ENCODE measurements around the gene AHI1.

AHI1 gene

DNA sequence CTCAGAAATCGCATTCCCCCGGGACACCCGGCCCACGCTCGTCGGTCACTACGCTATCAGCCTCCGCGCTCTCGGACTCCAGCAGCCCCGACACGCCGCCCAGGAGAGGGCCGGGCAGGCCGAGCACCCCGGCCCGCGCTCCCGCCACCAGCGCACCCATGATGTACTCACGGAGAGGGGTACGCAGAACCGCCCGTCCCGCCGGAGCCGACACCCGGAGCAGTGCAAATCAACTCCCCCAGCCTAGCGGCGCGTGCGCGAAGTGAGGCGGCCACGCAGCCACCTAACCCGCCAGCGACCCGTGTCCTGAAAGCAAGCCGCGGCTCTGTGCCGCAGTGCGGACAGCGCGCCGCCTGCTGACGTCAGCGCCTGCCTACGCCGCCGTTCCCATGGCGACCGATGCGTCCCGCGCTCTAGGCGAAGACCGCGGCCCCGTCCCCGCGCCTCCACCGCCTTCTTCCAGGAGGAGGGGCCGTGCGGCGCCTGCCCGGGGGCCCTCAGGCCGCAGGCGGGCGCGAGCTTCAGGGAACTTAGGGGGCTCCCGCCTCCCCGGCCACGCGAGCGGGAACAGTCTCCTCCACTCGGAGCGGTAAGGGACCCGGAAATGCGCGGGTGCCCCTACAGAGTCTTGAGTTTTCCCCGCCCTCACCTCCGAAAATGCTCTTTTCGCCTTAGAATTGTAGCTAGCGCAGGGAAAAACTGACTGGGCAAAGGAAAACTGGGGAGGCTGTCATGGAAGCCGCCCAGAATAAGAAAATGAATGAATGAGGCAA lies at the start of gene AHI1:
TSS of gene AHI1 (minus strand) at position 329 of the 773 bp plus-strand sequence. CDS start 5,503 bp downstream, outside the sequence.
- intact Hi-C loops (cut with DNase I) = loop anchor here (10.0 kb wide), 1 partner anchor 727 kb away; no protein-coding TSS in a partner anchor
- DNase-seq = peak; percentile 88 to 98 (median 95)

DNA sequence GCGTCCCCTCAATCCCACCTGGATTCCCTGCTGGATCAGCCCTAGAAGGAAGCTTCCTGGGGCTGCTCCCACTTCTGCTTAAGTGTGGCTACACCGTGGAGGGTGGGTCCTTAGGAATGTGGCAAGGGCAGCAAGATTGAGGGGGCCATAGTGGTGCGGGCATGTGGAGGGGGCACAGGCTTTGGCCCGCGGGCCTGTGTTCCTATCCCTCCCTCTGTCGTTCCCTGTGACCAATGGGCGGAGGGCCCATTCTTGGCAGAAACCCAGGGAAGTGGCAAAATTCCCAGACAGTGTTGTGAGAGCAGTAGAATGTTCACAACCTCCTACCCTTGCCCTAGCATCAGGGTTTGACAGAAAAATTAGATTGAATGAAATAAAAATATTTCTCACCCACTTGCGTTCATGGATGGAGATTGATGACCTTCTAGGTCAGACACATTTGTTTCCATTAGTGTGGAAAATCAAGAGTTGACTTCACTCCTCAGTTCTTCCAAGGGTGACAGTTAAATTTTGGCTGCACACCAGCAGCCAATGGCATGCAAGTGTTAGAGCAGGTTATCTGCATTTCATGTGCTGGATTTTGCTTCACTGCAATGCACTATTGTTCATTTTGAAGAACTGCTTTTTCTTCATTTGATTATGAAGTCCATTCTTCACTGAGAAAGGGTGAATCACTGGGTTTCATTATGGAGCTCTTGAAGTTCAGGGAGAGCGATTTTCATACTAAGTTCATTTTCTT lies 49.3 kb upstream of the AHI1 start:
- intact Hi-C loops (cut with DNase I) = no loop called here
- DNase-seq = peak in 30 of 42 donors; percentile 5 to 54 (median 20)

DNA sequence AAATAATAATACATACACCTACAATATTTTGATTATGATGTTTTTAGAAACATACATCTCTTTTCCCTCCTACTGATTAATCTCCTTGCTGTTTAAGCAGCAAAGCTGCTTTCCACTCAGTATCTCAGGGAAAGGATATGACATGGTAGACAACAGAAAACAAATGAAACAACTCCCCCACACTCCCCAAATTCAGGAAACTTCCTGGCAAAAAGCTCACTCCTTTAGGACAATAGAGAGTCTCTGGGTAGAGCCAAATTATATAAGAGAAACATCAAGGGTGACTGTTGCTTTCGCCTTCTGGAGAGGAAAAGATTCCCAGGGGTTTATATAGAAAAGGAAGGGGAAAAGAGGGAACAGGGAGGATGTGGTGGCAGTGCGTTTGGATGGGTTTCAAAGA lies 48.7 kb upstream of the AHI1 start:
- no peak for DNase-seq
- intact Hi-C loops (cut with DNase I) = no loop called here

DNA sequence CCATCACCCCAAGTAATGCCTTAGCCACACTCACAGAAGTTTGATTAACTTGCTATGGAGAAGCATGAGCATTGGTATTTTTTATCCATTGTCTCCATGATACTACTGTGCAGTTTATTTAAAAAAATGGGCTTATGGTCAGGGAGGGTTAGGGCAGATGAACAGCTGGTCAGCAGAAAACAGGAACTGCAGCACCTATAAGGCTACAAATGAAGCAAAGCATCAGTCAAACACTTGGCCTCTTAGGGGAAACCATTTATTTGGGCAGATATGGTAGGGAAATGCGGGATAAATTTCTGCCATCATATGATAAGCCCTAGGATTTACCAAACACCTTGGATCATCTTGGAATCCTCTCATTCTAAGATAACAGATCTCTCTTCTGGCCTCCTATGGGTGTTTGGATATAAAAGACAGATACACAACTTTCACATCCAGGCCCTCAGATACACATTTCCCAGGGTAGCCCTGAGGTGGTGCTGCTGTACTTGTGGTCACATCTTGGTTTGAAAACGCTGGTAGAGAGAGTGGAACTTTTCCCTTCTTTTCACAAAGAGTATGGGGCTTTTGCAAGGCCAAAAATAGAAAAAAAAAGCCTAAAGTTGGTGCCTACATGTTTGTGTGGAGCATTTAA lies 42.8 kb upstream of the AHI1 start:
- DNase-seq = peak in 12 of 42 donors; percentile 5 to 42 (median 18)
- intact Hi-C loops (cut with DNase I) = no loop called here

DNA sequence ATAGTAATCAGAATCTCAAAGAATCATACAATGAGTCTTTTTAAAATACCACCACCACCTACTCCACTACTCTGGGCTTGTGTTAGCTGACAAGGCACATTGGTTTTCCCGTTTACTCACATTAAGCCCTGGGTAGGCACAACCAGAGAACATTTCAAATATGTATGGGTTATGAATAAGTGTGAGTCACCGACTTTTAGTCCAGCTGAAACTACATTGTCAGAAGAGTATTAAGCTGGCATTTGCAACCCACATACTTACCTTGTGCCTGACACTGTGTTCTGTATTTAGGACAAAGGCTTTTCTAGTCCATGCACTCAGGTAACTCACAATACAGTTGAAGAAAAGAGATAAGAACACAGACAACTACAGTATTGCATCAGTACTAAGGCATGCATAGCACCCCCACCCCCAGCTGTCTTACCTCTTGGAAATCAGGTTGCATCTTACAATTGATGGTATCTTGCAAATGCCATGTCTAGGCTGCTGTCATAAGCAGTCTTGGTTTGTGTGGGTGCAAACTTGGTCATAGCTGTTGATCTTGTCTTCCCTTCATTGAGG lies 40.3 kb upstream of the AHI1 start:
- no peak for DNase-seq
- intact Hi-C loops (cut with DNase I) = loop anchor here (10.0 kb wide), 1 partner anchor 687 kb away; no protein-coding TSS in a partner anchor

DNA sequence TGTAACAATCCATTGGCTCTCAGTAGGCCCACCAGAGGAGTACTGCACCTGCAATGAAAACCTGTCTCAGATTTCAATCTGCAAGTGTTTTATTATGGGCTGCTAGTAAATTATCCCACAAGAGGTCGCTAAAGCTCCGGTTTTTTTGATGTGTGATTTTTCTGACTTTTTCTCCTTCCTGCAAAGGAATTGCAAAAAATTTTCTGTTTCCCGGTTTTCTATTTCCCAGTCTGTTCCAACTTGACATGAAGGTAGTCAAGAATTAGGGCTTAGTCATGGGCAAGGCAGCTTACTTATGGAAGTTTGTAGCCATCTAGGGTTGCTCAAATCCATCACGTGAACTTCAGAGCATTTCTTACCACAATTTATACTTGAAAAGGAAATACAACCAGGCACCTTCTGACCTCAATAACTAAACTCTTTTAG lies 38.5 kb upstream of the AHI1 start:
- DNase-seq = peak in 14 of 42 donors; percentile 6 to 60 (median 28)
- intact Hi-C loops (cut with DNase I) = loop anchor here (10.0 kb wide), 1 partner anchor 689 kb away; no protein-coding TSS in a partner anchor

DNA sequence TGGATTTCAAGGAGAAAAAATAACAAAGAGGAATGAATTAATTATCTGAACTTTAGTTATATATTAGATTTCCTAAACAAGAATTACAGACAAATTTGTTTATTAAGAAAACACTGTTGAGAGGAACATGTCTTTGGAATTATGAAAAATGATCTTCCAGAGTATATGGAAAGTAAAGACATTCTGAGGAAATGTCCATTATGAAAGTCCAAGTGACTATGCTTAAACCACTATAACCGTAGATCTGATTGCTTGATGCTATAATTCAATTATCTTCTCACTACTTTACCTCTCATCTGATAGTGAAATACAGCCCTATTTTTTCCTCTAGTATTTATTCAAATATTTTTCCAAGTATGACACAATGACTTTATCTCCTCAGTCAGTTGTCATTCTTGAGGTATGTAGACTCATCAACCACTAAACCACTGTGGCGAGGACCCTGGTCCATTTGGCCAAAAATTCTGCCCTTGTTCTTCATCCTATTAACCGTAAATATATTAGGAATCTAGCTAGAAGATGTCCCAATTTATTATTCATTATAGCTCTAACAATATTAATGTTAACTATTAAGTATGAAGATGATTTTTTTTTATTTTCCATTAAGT lies 37.3 kb upstream of the AHI1 start:
- DNase-seq = no peak
- intact Hi-C loops (cut with DNase I) = loop anchor here (10.0 kb wide), 1 partner anchor 690 kb away; no protein-coding TSS in a partner anchor

DNA sequence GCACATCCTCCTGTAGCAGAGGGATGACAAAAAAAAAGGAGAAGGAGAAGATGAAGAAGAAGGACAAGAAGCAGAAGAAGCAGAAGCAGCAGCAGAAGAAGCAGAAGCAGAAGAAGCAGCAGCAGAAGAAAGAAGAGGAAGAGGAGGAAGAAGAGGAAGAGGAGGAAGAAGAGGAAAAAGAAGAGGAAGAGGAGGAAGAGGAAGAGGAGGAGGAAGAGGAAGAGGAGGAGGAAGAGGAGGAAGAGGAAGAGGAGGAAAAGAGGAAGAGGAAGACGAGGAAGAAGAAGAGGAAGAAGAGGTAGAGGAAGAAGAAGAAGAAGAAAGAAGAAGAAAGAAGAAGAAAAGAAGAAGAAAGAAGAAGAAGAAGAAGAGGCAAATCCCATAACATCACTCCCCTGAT lies 35.0 kb upstream of the AHI1 start:
- intact Hi-C loops (cut with DNase I) = loop anchor here (10.0 kb wide), 1 partner anchor 692 kb away; no protein-coding TSS in a partner anchor
- no peak for DNase-seq

DNA sequence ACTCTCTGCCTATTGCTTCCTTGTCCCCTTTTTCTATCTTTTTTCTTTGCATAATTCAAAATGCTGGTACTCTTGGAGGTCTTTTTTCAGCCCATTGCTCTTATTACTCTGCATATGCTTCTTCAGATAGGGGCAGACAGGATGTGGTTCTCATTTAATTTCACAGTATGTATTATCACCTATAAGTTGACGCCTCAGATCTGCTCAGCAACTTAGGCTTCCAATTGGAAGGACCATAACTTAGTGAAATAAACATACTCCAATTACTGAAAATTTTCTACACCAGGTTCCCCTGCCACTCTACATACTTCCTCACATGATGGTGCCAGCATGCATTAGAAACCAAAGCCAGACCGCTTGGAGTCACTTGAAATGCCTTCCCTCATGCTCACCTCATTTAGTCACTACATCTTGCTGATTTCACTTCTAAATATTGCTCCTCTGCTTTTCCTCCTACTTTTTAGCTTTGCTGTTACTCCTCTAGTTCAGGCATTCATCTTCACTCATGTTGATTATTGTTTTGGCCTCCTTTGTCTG lies 34.5 kb upstream of the AHI1 start:
- intact Hi-C loops (cut with DNase I) = loop anchor here (10.0 kb wide), 1 partner anchor 693 kb away; no protein-coding TSS in a partner anchor
- DNase-seq = no peak

DNA sequence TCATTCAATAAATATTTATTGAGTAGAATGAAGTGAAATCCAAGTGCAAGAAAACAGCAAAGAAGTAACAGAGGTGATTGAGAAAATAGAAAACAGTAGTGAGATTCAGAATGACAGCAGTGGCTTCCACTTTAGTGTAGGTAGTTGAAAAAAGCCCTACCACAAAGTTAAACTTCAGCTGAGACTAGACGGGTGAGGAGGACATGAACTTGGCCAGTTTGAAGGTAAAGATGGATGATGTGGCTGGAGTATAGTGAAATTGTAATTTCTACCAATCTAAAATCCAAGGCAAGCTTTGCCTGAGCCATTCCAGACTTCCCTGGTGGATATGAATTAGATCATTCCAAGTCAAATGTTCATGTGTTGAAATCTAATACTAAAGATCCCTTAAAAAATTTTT lies 32.6 kb upstream of the AHI1 start:
- intact Hi-C loops (cut with DNase I) = loop anchor here (10.0 kb wide), 1 partner anchor 695 kb away; no protein-coding TSS in a partner anchor
- no peak for DNase-seq

DNA sequence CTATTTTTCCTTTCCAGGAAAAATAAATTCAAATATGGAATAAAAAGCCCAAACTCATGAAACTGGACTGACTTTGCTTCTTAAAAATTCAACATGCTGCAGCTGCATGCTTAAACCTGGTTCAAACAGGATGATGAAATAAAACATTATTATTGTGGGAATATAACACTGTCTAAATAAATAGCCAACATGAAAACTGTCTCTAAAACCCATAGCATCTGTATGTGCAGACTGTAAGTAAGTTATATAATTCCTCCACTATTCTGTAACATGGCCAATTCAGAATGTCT lies 30.4 kb upstream of the AHI1 start:
- intact Hi-C loops (cut with DNase I) = no loop called here
- DNase-seq = no peak

DNA sequence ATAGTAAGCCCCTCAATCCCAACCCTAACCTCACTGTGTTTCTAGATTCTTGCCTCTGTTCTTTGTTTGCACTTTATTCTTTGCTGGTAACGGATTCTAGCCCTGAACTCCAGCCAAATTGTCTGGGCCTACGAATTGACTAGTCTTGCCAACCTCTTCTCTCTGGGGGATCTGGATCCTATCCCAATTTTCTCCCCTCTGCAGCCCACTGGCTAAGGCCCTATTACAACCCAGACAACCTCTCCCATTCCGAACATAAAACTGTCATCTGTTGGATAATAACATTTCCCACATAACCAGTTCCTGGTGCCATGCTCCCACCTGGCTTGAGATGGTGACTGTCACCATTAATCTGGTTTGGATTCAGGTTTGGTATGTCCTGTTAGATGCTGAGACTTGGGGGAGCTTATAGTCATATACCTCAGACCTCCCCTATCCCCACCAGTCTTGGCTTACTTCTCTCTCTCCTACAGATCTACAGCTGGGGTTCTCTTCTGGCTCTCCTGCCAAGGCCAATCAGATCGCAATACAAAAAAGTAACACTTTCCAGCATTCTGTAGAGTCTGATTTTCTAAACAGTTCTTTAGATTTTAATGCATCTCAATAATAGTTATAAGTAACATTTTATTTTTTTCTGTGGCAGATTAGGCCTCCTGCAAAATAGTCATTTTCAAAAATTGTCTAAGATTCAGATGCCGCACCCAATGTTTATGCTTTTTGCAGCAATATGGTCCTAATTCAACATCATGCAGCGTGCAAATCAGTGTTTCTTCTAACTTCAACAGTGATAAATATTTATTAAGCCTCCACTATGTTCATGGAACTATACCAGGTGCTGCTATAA lies 29.8 kb upstream of the AHI1 start:
- no peak for DNase-seq
- intact Hi-C loops (cut with DNase I) = no loop called here

DNA sequence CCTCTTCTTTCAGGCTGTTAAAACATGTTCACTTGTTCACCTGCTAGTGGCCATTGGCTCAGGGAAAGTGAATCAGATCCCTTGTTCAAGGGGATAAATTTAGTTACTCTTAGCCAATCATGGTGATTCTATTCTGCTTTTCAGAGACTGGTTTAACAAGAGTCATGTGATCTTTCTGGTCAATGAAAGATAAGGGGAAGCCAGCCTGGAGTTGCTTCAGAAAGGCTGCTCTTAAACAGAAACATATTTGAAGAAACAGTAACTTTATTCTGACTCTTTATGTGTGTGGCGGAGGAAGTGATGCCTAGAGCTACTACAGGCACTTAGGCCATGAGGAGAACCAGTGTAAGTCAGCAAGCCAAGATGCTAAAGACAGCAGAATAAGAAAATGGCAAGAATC lies 28.1 kb upstream of the AHI1 start:
- DNase-seq = no peak
- intact Hi-C loops (cut with DNase I) = no loop called here

DNA sequence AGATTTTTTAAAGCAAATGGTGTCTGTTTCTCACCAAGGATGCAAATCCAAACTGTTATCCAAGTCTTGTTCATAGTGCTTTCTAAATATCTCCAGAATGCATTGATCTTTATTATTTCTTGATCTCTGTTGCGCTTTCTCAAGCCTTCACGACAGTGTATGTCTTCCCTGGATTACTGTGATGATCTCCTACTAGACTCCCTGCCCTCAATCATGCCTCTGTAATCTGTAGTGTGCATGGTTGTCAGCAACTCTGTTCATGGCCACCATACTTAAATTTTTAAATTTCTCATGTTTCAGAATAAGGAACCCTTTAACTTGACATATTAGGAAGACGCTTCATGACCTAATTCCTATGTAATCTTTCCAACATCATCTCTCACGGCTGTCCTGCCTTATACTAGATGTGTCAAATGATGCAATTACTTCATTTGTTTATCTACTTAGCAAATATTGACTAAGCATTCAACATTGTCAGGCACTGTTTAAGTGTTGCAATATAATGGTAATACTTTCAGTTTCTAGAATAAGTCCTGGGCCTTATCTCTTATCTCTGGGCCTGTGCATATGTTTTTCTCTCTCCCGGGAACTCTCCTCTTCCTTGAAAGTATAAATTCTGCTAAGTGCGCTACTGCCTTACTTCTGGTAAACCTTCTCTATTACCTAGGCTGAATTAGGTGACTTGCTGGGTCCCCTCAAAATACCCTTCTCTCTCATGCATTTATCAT lies 25.6 kb upstream of the AHI1 start:
- intact Hi-C loops (cut with DNase I) = no loop called here
- no peak for DNase-seq

DNA sequence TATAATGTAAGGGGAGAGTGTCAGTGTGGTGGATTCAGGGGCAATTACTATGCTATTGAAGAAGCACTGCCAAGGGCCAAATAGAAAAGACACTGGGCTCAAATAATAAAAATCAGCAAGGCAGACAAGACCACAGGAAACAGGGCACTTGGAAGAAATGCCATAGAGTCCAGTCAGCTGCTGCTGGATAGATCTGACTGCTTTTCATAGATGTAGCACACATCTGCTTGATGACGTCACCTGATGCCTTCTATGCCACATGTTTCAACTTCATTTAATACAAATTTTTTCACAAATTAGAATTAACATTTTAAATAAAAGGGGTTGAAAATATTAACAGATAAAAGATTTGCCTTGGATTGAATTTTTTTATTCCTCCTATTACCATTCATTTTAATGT lies 23.9 kb upstream of the AHI1 start:
- intact Hi-C loops (cut with DNase I) = no loop called here
- no peak for DNase-seq

DNA sequence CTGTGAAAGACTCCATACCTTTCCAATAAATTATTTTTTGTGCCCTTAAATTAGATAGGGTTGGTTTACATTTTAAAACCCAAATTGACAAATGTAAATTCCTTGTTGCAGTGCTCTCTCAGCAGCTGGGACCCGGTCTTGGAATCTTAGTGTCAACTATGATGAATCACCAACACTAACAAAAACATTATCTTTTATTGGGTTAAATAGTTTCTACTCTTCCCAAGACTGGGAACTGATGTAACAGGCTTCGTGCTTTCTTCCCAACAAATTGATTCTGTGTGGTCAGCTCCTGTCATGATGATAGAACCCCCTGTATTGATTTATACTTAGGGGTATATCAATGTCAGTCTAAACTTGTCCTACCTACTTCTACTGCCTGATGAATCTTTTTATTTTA lies 23.2 kb upstream of the AHI1 start:
- intact Hi-C loops (cut with DNase I) = no loop called here

DNA sequence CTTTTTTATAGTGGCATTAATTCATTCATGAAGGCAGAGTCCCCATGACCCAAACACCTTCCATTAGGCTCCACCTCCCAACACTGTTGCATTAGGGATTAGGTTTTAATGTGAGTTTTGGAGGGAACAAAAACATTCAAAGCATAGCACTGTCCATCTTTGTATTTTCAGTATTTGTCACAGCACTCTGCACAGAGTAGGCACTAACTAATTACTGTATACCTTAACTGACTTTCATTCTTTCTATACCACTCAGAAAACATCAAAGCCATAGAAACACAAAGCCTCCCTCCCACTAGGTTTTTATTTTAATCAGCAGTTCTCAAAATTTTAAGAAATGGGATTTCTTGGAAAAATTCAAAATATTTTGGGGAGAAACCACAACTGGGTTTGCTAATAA lies 21.8 kb upstream of the AHI1 start:
- intact Hi-C loops (cut with DNase I) = no loop called here
- no peak for DNase-seq

More for the DNA sequence above, 23.2 kb upstream of the AHI1 start:
- no peak for DNase-seq
